DMS79 (cell line): ENCODE measurements around the gene PLA2G7.
"Not testable (repeated sequence)": the region's sequence is repeated elsewhere in the genome, so short reads cannot be mapped to it uniquely, and the experiment has no call there.

ENCODE experiments used
- DNase-seq: peaks from one replicate; lab custom pipeline; 2025; lab: John Stamatoyannopoulos, UW

The PLA2G7 gene

DNA sequence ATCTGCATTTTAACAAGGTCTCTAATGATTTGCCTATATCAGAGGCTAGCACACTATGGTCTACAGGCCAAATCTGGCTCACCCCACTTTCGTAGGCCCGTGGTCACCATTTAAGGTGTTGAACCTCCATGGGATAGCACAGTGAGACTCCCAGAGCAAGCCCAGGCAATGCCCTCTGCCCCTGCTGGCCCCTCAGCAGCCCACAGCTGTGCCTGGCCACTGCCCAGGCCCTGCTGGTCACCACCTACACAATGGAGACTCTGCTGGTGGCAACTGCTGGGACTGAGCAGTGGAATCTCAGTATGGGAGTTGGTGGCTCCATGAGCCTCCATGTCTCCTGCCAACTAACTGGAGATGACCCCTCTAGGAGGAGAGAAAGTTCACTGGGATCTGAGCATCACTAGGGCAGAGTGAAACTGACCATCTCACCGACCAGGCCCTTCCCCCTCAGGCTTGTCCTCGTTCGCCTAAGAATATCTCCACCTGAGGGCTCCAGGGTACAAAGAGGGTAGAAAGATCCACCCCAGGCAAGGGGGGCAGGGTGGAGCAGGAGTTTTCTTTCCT is 13.8 kb upstream of the PLA2G7 start:
- no peak for DNase-seq

DNA sequence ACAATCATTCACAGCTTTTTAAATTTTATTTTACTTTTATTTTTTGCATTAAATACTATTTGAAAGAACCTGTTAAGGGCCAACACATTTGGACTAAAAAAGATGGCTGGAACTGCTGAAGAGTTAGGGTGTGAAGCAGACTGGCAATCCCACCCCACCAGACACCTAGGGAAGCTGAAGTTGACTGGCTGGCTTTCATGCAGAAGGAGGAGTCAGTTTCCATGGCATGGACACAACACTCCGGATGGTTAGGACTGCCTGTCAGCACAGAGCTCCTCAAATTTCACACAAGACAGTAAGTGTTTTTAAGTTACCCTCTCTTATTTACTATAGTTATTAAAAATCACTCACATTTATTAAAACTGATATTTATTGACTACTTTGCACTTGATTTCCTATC is 11.5 kb upstream of the PLA2G7 start, which contains the start of gene ANKRD66:
ANKRD66 (plus strand) TSS at position 238 of the 400 bp plus-strand sequence. CDS start 5,016 bp downstream, outside the sequence.
- no peak for DNase-seq

- DNase-seq = no peak
Measured at GRCh38 chr6:46745973-46746372, 10.8 kb upstream of the PLA2G7 start.

- not testable (repeated sequence) for DNase-seq
Measured at GRCh38 chr6:46744159-46744725, 9.1 kb upstream of the PLA2G7 start.

GRCh38 chr6:46743425-46744158 is 8.4 kb upstream of the PLA2G7 start:
- DNase-seq = no peak

DNA sequence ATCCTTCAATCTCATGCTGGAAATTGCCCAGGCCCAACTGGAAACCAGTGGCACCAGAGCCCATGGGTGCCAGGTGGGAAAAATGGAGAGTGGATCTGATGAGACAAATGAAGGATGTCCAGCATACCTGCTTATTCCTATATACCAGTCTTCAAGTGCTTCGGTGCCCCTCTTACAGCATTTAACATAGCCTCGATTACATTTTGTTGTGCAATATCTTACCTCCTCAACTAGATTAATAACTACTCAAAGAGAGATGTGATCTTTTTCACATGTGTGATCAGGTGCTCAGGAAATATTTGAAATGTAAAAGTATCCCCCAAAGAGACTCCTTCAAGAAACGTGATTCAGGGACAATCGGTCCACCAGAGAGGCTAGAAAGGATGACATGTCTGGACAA is 6.7 kb upstream of the PLA2G7 start:
- DNase-seq = no peak

DNA sequence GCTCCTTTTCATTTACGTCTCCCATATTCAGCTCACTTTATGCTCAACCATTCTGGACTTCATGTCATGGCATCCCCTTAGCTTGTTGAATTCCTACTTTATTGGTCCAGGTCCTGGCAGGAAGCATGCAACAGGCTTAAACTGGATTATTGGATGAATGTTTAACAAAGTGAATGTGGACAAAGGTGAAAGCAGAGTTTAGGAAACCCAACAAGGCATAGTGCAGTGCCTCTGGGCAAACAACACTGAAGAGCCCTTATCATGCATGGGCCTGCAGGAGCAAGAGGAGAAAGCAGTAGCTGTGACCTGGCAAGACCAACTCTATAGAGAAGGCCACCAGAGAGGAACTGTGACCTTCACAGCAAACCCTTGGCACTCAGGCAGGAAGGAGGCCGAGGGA is 6.3 kb upstream of the PLA2G7 start:
- DNase-seq = no peak

DNA sequence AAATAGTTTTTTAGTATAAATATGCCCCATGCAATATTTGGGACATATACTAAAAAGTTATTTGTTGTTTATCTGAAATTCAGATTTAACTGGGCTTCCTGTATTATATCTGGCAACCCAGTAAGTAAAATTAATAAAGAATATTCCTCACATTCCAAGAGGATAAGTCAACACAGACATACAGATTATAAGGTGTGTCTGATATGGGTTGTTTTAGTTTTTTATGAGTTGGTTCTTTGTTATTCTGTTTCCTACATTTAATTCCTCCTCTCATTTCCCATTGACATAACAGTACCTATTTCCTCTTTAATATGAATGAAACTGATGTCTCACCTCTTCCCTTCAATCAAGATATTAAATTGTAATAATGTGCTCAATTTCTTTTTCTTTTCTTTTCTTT is 1.7 kb upstream of the PLA2G7 start:
- DNase-seq = no peak

DNA sequence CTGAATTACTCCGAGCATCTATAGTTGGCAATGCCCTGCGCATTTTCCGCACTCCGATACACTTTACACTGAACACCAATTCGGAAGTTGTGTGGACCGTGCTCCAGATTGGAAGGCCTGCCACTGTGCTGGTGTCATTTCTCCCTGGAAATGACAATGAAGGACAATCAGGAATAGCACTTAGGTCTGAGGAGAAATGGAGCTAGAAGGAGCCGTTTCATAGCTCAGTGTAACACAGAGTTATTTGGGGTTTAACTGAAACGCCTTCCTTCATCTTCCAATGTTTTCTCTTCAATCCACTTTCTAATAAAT is 501 bp upstream of the PLA2G7 start:
- DNase-seq = no peak

- no peak for DNase-seq
Measured at GRCh38 chr6:46733341-46733801, 1.8 kb downstream of the PLA2G7 start.

GRCh38 chr6:46730921-46731461 is 4.2 kb downstream of the PLA2G7 start:
- no peak for DNase-seq

DNA sequence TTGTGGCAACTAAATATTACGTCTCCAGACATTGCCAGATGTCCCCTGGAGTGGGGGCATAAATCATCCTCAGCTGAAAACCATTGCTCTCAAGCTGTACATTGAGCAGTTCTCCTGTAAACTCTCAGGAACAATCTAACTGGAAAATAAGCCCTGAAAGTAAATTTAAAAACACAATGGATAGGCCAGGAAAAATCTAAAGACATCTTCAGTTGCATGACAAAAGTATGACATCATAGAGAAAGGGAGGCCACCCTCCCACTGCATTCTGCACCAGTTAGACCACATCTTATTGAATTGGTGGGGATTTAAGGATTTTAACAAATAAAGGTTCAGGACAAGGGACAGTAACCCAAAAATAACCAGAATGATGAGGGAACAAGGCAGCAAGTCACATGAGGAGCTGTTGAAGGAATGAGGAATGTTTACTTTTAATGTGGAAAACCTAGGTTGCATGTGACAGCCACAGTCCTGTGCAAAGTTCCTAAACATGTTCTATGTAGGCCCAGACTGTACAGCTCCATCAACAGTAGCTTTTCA is 5.3 kb downstream of the PLA2G7 start:
- no peak for DNase-seq

GRCh38 chr6:46720401-46720800 is 14.8 kb downstream of the PLA2G7 start:
- DNase-seq = no peak

- peak; percentile 8 for DNase-seq
Measured at GRCh38 chr6:46719099-46719498, 16.1 kb downstream of the PLA2G7 start.

GRCh38 chr6:46715141-46715540 is 20.0 kb downstream of the PLA2G7 start:
- DNase-seq = no peak

GRCh38 chr6:46711491-46711890 is 23.7 kb downstream of the PLA2G7 start:
- no peak for DNase-seq

- no peak for DNase-seq
Measured at GRCh38 chr6:46706464-46706863, 28.7 kb downstream of the PLA2G7 start.

- no peak for DNase-seq
Measured at GRCh38 chr6:46704562-46704961, 30.6 kb downstream of the PLA2G7 start.

DNA sequence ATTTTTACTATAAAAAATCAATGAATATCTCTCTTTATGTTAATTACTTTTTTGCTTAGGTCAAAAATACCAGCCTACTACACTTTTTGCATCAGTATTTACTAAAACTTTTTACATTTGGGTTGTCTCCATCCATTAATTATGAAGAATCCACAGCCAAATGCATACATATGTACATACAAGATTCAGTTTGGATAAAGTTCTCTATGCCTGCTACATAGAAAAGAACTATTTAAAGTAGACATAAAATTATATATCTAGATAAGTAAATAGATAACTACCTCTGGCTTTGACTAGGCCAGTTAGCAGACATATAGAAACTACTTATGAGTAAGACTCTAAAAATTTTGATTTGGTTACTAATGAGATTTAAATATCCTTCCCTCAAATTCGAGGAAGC is 35.2 kb downstream of the PLA2G7 start:
- no peak for DNase-seq

DNA sequence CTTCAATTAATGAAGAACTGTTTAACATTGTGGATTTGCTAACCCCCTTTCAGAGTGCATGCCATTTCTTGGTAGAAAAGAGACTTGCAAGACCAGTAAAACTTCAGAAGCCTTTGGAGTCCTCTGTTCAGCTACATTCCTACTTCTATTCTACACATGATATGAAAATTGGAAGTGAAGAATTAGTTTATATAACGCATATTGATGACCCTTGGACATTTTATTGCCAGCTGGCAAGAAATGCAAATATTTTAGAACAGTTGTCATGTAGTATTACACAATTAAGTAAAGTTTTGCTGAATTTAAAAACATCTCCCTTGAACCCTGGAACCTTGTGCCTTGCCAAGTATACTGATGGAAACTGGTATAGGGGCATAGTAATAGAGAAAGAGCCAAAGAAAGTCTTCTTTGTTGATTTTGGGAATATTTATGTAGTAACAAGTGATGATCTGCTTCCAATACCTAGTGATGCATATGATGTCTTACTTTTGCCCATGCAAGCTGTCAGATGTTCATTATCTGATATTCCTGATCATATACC is 44.2 kb downstream of the PLA2G7 start:
- DNase-seq = no peak

- no peak for DNase-seq
Measured at GRCh38 chr6:46690141-46690755, 44.9 kb downstream of the PLA2G7 start.

DNA sequence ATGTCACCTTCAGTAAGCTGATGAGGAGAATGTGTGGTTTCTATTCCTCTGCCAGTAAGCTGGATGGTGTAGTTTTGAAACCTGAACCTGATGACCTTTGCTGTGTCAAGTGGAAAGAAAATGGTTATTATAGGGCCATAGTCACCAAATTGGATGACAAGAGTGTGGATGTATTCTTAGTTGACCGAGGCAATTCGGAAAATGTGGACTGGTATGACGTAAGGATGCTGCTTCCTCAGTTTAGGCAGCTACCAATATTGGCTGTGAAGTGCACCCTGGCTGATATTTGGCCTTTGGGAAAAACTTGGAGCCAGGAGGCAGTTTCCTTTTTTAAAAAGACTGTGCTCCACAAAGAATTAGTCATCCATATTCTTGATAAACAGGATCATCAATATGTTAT is 45.5 kb downstream of the PLA2G7 start:
- no peak for DNase-seq
